GM20000 (cell line): ENCODE results near the gene DAAM2.

Experiments
- DNase-seq: peaks from one replicate; pipeline ENCODE4 v3.0.0; 2012; ENCODE audit warnings: low spot score
- TF ChIP-seq, protein P1 (sequence below): IDR thresholded peaks from 2 replicates; pipeline ENCODE4 v1.5.1; 2012; ENCODE audit warnings: mild to moderate bottlenecking, control low read depth; ENCODE audit errors: extremely low read depth, missing control alignments

Gene DAAM2

DNA sequence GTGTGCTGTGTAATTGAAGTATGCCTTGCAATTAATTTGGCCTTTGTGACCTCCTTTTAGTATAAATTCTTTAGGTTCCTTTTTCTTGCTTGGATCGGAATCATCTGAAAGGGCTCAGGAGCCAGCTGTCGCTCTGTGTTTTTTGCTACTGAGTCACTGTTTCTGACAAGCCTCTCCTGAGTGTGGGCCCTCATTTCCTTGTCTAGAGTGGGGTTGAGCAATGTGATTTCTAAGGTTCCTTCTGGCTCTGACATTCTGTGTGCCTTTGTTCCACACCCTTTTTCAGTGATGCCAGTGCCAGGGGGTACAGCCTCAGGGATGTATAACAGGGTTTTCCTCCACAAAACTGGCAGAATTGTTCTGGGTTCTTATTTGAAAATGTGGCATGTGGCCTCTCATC is 26.5 kb downstream of the DAAM2 start:
- DNase-seq: no peak
- TF ChIP-seq, protein P1, sequence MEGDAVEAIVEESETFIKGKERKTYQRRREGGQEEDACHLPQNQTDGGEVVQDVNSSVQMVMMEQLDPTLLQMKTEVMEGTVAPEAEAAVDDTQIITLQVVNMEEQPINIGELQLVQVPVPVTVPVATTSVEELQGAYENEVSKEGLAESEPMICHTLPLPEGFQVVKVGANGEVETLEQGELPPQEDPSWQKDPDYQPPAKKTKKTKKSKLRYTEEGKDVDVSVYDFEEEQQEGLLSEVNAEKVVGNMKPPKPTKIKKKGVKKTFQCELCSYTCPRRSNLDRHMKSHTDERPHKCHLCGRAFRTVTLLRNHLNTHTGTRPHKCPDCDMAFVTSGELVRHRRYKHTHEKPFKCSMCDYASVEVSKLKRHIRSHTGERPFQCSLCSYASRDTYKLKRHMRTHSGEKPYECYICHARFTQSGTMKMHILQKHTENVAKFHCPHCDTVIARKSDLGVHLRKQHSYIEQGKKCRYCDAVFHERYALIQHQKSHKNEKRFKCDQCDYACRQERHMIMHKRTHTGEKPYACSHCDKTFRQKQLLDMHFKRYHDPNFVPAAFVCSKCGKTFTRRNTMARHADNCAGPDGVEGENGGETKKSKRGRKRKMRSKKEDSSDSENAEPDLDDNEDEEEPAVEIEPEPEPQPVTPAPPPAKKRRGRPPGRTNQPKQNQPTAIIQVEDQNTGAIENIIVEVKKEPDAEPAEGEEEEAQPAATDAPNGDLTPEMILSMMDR: no peak

- no peak for DNase-seq
- TF ChIP-seq, protein P1: no peak
Observed at GRCh38 chr6:39819228-39819627, 27.1 kb downstream of the DAAM2 start.

DNA sequence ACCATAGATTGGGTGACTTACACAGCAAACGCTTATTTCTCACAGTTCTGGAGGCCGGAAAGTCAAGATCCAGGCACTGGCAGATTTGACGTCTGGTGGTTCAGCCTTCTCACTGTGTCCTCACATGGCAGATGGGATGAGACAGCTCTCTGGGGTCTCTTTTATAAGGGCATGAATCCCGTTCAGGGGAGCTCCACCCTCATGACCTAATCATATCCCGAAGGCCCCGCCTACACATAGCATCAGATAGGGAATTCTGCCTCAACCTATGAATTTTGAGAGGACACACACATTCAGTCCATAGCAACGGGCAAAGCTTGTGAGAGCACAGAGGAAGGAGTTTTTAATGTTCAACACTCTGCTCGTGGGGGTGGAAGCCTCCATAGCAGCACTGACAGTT is 27.5 kb downstream of the DAAM2 start:
- TF ChIP-seq, protein P1: no peak
- no peak for DNase-seq

DNA sequence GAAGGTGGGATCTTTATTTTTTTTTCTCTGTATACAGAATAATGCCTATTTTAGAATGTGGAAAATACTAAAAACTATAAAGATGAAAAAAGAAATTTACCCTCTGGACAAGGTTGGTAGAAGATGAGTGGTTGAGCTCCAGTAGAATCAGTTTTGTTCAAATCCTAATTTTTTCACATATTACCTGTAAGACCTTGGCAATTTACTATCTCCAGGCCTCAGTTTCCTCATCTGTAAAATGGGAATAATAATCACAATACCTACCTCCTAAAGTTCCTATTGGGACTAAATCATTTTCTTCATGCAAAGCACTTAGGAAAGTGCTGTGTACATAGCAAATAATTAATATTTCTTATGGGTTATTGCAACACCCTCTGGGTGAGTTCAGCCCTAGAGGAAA is 28.4 kb downstream of the DAAM2 start:
- no peak for DNase-seq
- TF ChIP-seq, protein P1: no peak

DNA sequence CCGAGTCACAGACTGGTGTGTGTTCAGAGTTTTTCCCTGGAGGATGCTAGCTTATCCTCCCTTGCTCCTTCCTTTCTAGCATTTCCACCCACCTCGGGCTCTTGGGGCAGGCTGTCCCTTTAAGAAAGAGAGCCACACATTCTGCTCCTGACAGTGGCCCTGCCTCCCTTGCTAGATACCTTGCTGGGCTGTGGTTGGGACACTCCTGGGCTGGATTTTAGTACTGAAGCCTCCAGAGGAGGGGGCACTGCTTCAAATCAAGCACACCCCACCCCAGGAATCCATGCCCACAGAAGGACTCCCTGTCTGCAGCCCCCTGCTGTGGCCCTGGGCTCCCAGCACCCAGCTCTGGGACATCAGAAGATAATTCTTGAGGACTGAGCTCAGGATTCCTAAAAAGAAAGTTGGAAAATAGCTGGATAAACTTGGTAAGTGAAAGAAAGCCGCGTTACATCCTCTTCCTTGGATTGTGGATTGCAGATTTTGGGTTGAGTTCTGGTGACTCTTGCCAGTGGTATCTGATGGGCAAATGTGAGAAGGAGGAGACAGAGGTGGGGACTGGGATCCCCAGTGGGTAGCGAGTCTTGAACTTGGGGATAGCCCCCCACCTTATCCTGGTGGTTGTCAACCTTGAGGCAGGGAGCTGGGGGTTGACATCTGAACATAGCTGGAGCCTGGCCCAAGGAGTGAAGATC is 29.0 kb downstream of the DAAM2 start:
- no peak for DNase-seq
- TF ChIP-seq, protein P1: no peak

DNA sequence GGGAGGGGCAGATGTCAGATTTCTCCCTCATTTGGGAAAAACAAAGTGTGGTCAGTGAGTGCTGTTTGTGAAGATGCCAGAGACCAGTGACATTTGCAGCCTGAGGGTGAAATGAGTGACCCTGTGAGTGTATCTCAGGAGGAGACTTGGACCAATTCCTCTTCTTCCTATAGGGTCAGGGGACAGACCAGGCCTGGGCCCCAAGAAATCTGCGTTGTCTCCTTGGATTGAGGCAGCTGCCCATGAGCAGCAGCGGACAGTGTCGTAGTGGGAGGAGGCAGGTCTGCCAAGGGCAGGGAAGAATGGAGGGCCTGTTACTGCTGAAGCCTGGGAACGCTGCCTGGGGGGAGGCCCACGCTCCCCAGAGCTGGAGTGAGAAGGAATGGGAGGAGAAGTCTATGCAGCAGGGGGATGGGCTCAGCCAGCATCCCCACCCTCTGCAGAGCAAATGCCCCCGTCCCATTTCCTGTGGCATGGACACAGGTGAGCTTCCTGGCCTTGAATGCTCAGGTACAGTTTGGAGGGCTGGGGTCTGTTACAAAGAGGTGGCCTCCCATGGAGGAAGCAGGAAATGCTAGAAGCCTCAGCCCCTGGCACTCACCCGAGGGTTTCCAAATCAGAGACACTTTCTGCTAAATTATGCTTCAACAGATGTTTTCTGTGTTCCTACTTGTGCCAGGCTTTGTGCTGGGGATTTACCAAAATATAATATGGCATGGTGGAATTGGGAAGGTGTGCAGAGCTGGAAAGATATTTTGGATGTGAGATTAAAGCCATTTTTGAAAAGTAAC is 29.8 kb downstream of the DAAM2 start:
- TF ChIP-seq, protein P1: no peak
- DNase-seq: no peak
